CD4-positive, alpha-beta memory T cell (primary cell): Measurements from ENCODE around the gene GSTP1. TPM values are rescaled to one million over a fixed set of nuclear protein-coding genes. Genes with fewer than 3 reads are reported as not detected.
A peak's percentile ranks its signal among the peaks of the same experiment; 100 is the strongest.

ENCODE experiments used
- CTCF ChIA-PET: fragments of 350-600 bp; sonication (Branson Sonifier 250); formaldehyde crosslinking; loops from one replicate; lab custom pipeline; 2021; ENCODE audit warnings: inconsistent platforms; ENCODE audit not compliant: partially characterized antibody; lab: Charles Lee
- POLR2A ChIA-PET: fragments of 350-600 bp; sonication (Branson Sonifier 250); formaldehyde crosslinking; loops from one replicate; lab custom pipeline; 2021; ENCODE audit not compliant: partially characterized antibody; lab: Charles Lee
- DNase-seq, 5 donors: peaks; one replicate each; pipeline versions ENCODE4 v3.0.0 to v3.0.0-alpha.2; 2020 to 2022; ENCODE audit warnings: mixed read lengths in 1 of 5
- H3K27ac ChIP-seq: one replicate; pipeline ENCODE4 v1.7.0; 2013; ENCODE audit warnings: low read depth, low read length
- H3K27me3 ChIP-seq: 2 replicates; pipeline ENCODE4 v1.7.0; 2013; ENCODE audit warnings: mild to moderate bottlenecking, low read length, moderate library complexity; ENCODE audit not compliant: insufficient read depth
- H3K36me3 ChIP-seq: 2 replicates; pipeline ENCODE4 v1.7.0; 2013; ENCODE audit warnings: mild to moderate bottlenecking, low read length, moderate library complexity; ENCODE audit not compliant: insufficient read depth
- H3K4me1 ChIP-seq: 2 replicates; pipeline ENCODE4 v1.7.0; 2013; ENCODE audit warnings: mild to moderate bottlenecking, low read length, moderate library complexity; ENCODE audit not compliant: insufficient read depth
- H3K4me3 ChIP-seq, 2 donors: one replicate each; pipeline ENCODE4 v1.7.0; 2013; ENCODE audit warnings: low read length in 2 of 2, mild to moderate bottlenecking in 1 of 2
- H3K9me3 ChIP-seq, 2 donors: one replicate each; pipeline ENCODE4 v1.7.0; 2013; ENCODE audit warnings: low read length in 2 of 2, control low read depth in 1 of 2; ENCODE audit not compliant: control insufficient read depth in 1 of 2
- H3K27ac Mint-ChIP-seq, 7 donors: one replicate each; pipeline ENCODE4 v1.8.0; 2020 to 2021; ENCODE audit warnings: mixed read lengths in 7 of 7, mild to moderate bottlenecking in 6 of 7, inconsistent platforms in 3 of 7, moderate library complexity in 3 of 7
- H3K27me3 Mint-ChIP-seq, 2 donors: one replicate each; pipeline ENCODE4 v1.8.0; 2020 to 2021; ENCODE audit warnings: mixed read lengths in 2 of 2
- H3K36me3 Mint-ChIP-seq, 2 donors: one replicate each; pipeline ENCODE4 v1.8.0; 2020 to 2021; ENCODE audit warnings: mixed read lengths in 2 of 2, inconsistent platforms in 1 of 2, mild to moderate bottlenecking in 1 of 2
- H3K4me1 Mint-ChIP-seq, 4 donors: one replicate each; pipeline ENCODE4 v1.8.0; 2020 to 2021; ENCODE audit warnings: mixed read lengths in 4 of 4, mild to moderate bottlenecking in 1 of 4
- H3K4me3 Mint-ChIP-seq, 8 donors: one replicate each; pipeline ENCODE4 v1.8.0; 2020 to 2021; ENCODE audit warnings: mixed read lengths in 8 of 8, mild to moderate bottlenecking in 7 of 8, moderate library complexity in 6 of 8, inconsistent platforms in 3 of 8
- H3K9me3 Mint-ChIP-seq, 8 donors: one replicate each; pipeline ENCODE4 v1.8.0; 2020 to 2021; ENCODE audit warnings: mixed read lengths in 8 of 8, mild to moderate bottlenecking in 5 of 8, inconsistent platforms in 3 of 8, moderate library complexity in 1 of 8
- intact Hi-C: fragments of 100-400 bp; cut with micrococcal nuclease; formaldehyde crosslinking; loops from one replicate; pipeline ENCODE4 v1.15.1; 2023
- polyA plus RNA-seq, 2 donors: library from polyadenylated mRNA; unstranded; fragments of 300-500 nt; fragmentation: Illumina TruSeq; gene quantifications; one replicate each; pipeline ENCODE4 v1.2.3, GENCODE V29; 2021
- total RNA-seq, 2 experiments: library from RNA; stranded (reverse); gene quantifications; one replicate each; pipeline ENCODE4 v1.2.3, GENCODE V29; 2021

Gene GSTP1
- total and polyA plus RNA-seq, 4 experiments from 2014 or later: 134 to 245 (median 189) TPM

DNA sequence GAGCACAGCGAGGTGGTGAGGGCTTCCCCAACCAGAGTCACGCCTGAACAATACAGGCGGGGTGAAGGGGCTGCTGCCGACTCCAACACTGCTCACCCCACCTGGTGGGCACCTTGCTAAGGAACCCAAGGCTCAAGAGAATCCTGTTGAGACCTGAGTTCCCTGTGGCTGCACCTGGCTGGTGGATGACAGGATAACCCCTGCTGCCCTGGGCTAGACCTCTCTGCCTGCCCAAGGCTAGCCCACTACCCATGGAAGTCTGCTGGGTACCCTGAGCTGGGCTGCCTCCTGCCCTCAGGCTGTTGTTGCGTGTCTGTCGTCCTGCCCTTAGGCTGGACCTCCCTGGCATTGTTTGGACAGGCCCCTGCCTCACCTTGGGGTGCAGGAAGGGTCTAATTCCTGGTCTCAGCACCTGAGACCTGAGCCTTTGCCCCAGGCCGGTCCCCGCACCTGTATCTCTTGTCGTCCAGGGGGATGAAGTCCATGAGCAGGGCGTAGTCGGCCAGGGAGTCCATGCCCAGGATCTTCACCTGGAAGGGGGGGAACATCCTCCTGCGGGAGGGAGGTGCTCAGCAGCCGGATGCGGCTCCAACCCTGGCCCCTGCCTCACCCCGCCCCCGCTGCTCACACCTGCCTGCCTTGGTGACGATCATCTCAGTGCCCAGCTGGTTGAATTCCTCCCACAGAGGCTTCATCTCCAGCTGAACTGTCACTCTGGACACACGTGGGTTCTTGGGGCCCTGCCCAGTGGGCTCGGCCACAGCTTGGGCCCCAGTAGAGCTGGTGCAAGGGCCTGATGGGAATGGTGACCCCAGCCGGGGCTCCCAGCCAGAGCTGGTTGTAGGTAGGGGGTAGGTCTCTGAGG is 51.0 kb downstream of the GSTP1 start:
- Histone ChIP-seq H3K9me3 (no peaks in the 10 kb centered on the region), H3K27me3 (no peaks in the 10 kb centered on the region), H3K4me3 (no peak overlapping the region), H3K36me3 (no peaks in the 10 kb centered on the region), H3K4me1 (peaks cover 9% of the 10 kb centered on the region), H3K27ac (no peak overlapping the region)
- Mint-ChIP-seq H3K27ac (peak overlapping the region in 1 of 7 donors; percentile 29), H3K36me3 (no peaks in the 10 kb centered on the region), H3K4me1 (peaks cover 3 to 7% (median 5%) of the 10 kb centered on the region in 4 donors), H3K27me3 (no peaks in the 10 kb centered on the region), H3K4me3 (no peak overlapping the region), H3K9me3 (no peaks in the 10 kb centered on the region)
- intact Hi-C loops: no loop called here
- ChIA-PET CTCF (interaction anchor here (0.6 to 2.0 kb wide), 6 partner anchors 8 to 53 kb away, joined by 3 to 6 read pairs (median 4); no protein-coding TSS in a partner anchor), POLR2A (interaction anchor here (1.1 kb wide), 1 partner anchor 16 kb away, joined by 3 read pairs; the partner anchor contains the start of gene ACY3)
- DNase-seq: no peak

DNA sequence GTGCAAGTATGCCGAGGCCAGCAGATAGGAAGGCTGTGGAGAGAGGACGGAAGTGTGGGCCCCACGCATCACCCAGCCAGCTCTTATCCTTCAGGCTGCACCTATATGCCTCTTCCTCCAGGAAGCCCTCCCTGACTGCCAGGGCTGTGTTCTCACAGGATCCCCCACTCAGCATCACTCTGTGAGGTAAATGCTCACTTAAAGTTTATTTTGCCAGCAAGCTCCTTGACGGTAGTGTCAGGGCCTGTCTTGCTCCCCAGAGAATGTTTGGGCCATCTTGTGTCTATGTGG is 51.6 kb downstream of the GSTP1 start:
- Histone ChIP-seq H3K4me1 (peaks cover 9% of the 10 kb centered on the region), H3K4me3 (no peak overlapping the region), H3K27me3 (no peaks in the 10 kb centered on the region), H3K36me3 (no peaks in the 10 kb centered on the region), H3K27ac (no peak overlapping the region), H3K9me3 (no peaks in the 10 kb centered on the region)
- Mint-ChIP-seq H3K9me3 (no peaks in the 10 kb centered on the region), H3K4me1 (peaks cover 3 to 10% (median 6%) of the 10 kb centered on the region in 4 donors), H3K27ac (peak overlapping the region in 1 of 7 donors; percentile 68), H3K27me3 (no peaks in the 10 kb centered on the region), H3K4me3 (no peak overlapping the region), H3K36me3 (no peaks in the 10 kb centered on the region)
- no peak for DNase-seq
- intact Hi-C loops: no loop called here
- POLR2A ChIA-PET: interaction anchor here (1.1 kb wide), 1 partner anchor 15 kb away, joined by 3 read pairs; the partner anchor contains the start of gene ACY3
- CTCF ChIA-PET: interaction anchor here (0.6 to 2.0 kb wide), 8 partner anchors 8 to 52 kb away, joined by 3 to 6 read pairs (median 4); no protein-coding TSS in a partner anchor

Other genes with a start within 250 kb of the GSTP1 start
- gene POLD4, start 230.3 kb upstream of the GSTP1 start, total RNA-seq: 10 to 100 TPM; 87.9 to 91.3 TPM
- gene POLD4, start 230.3 kb upstream of the GSTP1 start, polyA plus RNA-seq: 10 to 100 TPM; 93.6 to 96.2 TPM
- 1 to 10 TPM; 5.4 to 6.4 TPM for gene CLCF1, start 210.2 kb upstream of the GSTP1 start, total RNA-seq
- gene CLCF1, start 210.2 kb upstream of the GSTP1 start, polyA plus RNA-seq: 1 to 10 TPM in 1 of 2 donors, under 1 TPM in 1; 0.45 to 4.4 TPM
- 10 to 100 TPM; 51.8 to 55.9 TPM for gene RAD9A, start 191.8 kb upstream of the GSTP1 start, total RNA-seq
- gene RAD9A, start 191.8 kb upstream of the GSTP1 start, polyA plus RNA-seq: 1 to 10 TPM; 6.7 to 8.3 TPM
- gene PPP1CA, start 182.0 kb upstream of the GSTP1 start, total RNA-seq: 100 to 1,000 TPM; 159 to 161 TPM
- 100 to 1,000 TPM; 474 to 774 TPM for gene PPP1CA, start 182.0 kb upstream of the GSTP1 start, polyA plus RNA-seq
- gene TBC1D10C, start 179.7 kb upstream of the GSTP1 start, total RNA-seq: 100 to 1,000 TPM; 371 to 382 TPM
- gene TBC1D10C, start 179.7 kb upstream of the GSTP1 start, polyA plus RNA-seq: 100 to 1,000 TPM; 316 to 331 TPM
- gene CARNS1, start 168.1 kb upstream of the GSTP1 start, total RNA-seq: 1 to 10 TPM; 2.3 to 3.3 TPM
- under 1 TPM; 0.45 to 0.81 TPM for gene CARNS1, start 168.1 kb upstream of the GSTP1 start, polyA plus RNA-seq
- gene RPS6KB2, start 155.3 kb upstream of the GSTP1 start, total RNA-seq: 10 to 100 TPM; 78.1 to 79.9 TPM
- 10 to 100 TPM; 55.2 to 58.3 TPM for gene RPS6KB2, start 155.3 kb upstream of the GSTP1 start, polyA plus RNA-seq
- 100 to 1,000 TPM; 208 to 228 TPM for gene PTPRCAP, start 146.1 kb upstream of the GSTP1 start, total RNA-seq
- gene PTPRCAP, start 146.1 kb upstream of the GSTP1 start, polyA plus RNA-seq: 100 to 1,000 TPM; 613 TPM
- 10 to 100 TPM; 22.7 to 23.2 TPM for gene CORO1B, start 140.3 kb upstream of the GSTP1 start, total RNA-seq
- 10 to 100 TPM; 79.1 to 92.2 TPM for gene CORO1B, start 140.3 kb upstream of the GSTP1 start, polyA plus RNA-seq
- gene GPR152, start 131.1 kb upstream of the GSTP1 start, total RNA-seq: not detected
- 1 to 10 TPM in 1 of 2 donors, under 1 TPM in 1; 0.35 to 1.7 TPM for gene GPR152, start 131.1 kb upstream of the GSTP1 start, polyA plus RNA-seq
- gene CABP4, start 128.5 kb upstream of the GSTP1 start, total RNA-seq: 1 to 10 TPM; 1.4 to 2.3 TPM
- under 1 TPM; 0.27 to 0.84 TPM for gene CABP4, start 128.5 kb upstream of the GSTP1 start, polyA plus RNA-seq
- gene TMEM134, start 114.6 kb upstream of the GSTP1 start, total RNA-seq: 10 to 100 TPM; 90.1 to 99.1 TPM
- 100 to 1,000 TPM; 152 to 162 TPM for gene TMEM134, start 114.6 kb upstream of the GSTP1 start, polyA plus RNA-seq
- gene AIP, start 100.8 kb upstream of the GSTP1 start, total RNA-seq: 100 to 1,000 TPM; 131 to 132 TPM
- 100 to 1,000 TPM; 152 to 185 TPM for gene AIP, start 100.8 kb upstream of the GSTP1 start, polyA plus RNA-seq
- 100 to 1,000 TPM; 137 to 143 TPM for gene PITPNM1, start 78.4 kb upstream of the GSTP1 start, total RNA-seq
- 10 to 100 TPM; 15.0 to 43.6 TPM for gene PITPNM1, start 78.4 kb upstream of the GSTP1 start, polyA plus RNA-seq
- 10 to 100 TPM; 85.8 to 86.0 TPM for gene CDK2AP2, start 75.7 kb upstream of the GSTP1 start, total RNA-seq
- gene CDK2AP2, start 75.7 kb upstream of the GSTP1 start, polyA plus RNA-seq: 100 to 1,000 TPM in 1 of 2 donors, 10 to 100 TPM in 1; 83.3 to 152 TPM
- gene CABP2, start 60.4 kb upstream of the GSTP1 start, total RNA-seq: not detected
- not detected for gene CABP2, start 60.4 kb upstream of the GSTP1 start, polyA plus RNA-seq
- gene NDUFV1, start 23.1 kb downstream of the GSTP1 start, total RNA-seq: 100 to 1,000 TPM; 204 to 212 TPM
- gene NDUFV1, start 23.1 kb downstream of the GSTP1 start, polyA plus RNA-seq: 100 to 1,000 TPM; 124 to 133 TPM
- gene NUDT8, start 46.1 kb downstream of the GSTP1 start, total RNA-seq: 1 to 10 TPM; 3.1 to 4.3 TPM
- 1 to 10 TPM; 2.0 to 4.5 TPM for gene NUDT8, start 46.1 kb downstream of the GSTP1 start, polyA plus RNA-seq
- not detected for gene TBX10, start 56.0 kb downstream of the GSTP1 start, total RNA-seq
- gene TBX10, start 56.0 kb downstream of the GSTP1 start, polyA plus RNA-seq: not detected
- gene ACY3, start 66.9 kb downstream of the GSTP1 start, total RNA-seq: not detected
- gene ACY3, start 66.9 kb downstream of the GSTP1 start, polyA plus RNA-seq: under 1 TPM in 1 of 2 donors, not detected in 1; 0.48 TPM
- not detected for gene ALDH3B2, start 90.8 kb downstream of the GSTP1 start, total RNA-seq
- gene ALDH3B2, start 90.8 kb downstream of the GSTP1 start, polyA plus RNA-seq: not detected